HepG2 (cell line): ENCODE data around the gene ABCB6.
A peak's percentile ranks its signal among the peaks of the same experiment; 100 is the strongest.

Source experiments
- ARNT2 ChIP-seq: sonication (generic); formaldehyde crosslinking; IDR thresholded peaks from 2 replicates; pipeline ENCODE4 v1.8.0; 2022; ENCODE audit warnings: mild to moderate bottlenecking, low read depth, missing genetic modification reagents, moderate library complexity
- CHD4 ChIP-seq: fragments of 200-600 bp; sonication (generic); IDR thresholded peaks from 2 replicates; pipeline ENCODE4 v1.7.0; 2017; ENCODE audit warnings: mild to moderate bottlenecking, low read length, borderline replicate concordance
- DPF2 ChIP-seq: sonication (generic); formaldehyde crosslinking; IDR thresholded peaks from 2 replicates; pipeline ENCODE4 v1.4.0; 2020; ENCODE audit warnings: mild to moderate bottlenecking, low read depth, missing genetic modification reagents, borderline replicate concordance
- FOXM1 ChIP-seq: sonication (generic); formaldehyde crosslinking; IDR thresholded peaks from 2 replicates; pipeline ENCODE4 v1.5.0; 2020; ENCODE audit warnings: missing genetic modification reagents
- JUNB ChIP-seq: sonication (generic); formaldehyde crosslinking; IDR thresholded peaks from 2 replicates; pipeline ENCODE4 v1.8.0; 2022; ENCODE audit warnings: missing genetic modification reagents, mild to moderate bottlenecking, borderline replicate concordance
- NR2F2 ChIP-seq: IDR thresholded peaks from 2 replicates; pipeline ENCODE4 v1.6.1; 2012; ENCODE audit warnings: low read depth, inconsistent platforms, borderline replicate concordance
- PHF8 ChIP-seq: sonication (generic); formaldehyde crosslinking; IDR thresholded peaks from 2 replicates; pipeline ENCODE4 v1.5.0; 2020; ENCODE audit warnings: missing genetic modification reagents
- POLR2A ChIP-seq, 2 experiments: IDR thresholded peaks; 2 replicates each; pipeline ENCODE4 v1.6.1; 2011; ENCODE audit warnings: low read depth in 2 of 2, low read length in 2 of 2, mild to moderate bottlenecking in 1 of 2, moderate library complexity in 1 of 2; ENCODE audit not compliant: insufficient read depth in 1 of 2
- SMARCE1 ChIP-seq: fragments of 450-650 bp; IDR thresholded peaks from 2 replicates; pipeline ENCODE4 v1.6.1; 2017; ENCODE audit warnings: borderline replicate concordance
- ZBTB7B ChIP-seq: sonication (generic); formaldehyde crosslinking; IDR thresholded peaks from 2 replicates; pipeline ENCODE4 v1.4.0; 2020; ENCODE audit warnings: missing genetic modification reagents
- ZFP36 ChIP-seq: fragments of 150-350 bp; IDR thresholded peaks from 2 replicates; pipeline ENCODE4 v1.6.1; 2018; ENCODE audit warnings: borderline replicate concordance, low read length, low read depth; ENCODE audit not compliant: partially characterized antibody
- TF ChIP-seq, protein P1 (sequence below): sonication (generic); formaldehyde crosslinking; IDR thresholded peaks from 2 replicates; pipeline ENCODE4 v1.5.0; 2020; ENCODE audit warnings: mild to moderate bottlenecking, missing genetic modification reagents, moderate library complexity

DNA sequence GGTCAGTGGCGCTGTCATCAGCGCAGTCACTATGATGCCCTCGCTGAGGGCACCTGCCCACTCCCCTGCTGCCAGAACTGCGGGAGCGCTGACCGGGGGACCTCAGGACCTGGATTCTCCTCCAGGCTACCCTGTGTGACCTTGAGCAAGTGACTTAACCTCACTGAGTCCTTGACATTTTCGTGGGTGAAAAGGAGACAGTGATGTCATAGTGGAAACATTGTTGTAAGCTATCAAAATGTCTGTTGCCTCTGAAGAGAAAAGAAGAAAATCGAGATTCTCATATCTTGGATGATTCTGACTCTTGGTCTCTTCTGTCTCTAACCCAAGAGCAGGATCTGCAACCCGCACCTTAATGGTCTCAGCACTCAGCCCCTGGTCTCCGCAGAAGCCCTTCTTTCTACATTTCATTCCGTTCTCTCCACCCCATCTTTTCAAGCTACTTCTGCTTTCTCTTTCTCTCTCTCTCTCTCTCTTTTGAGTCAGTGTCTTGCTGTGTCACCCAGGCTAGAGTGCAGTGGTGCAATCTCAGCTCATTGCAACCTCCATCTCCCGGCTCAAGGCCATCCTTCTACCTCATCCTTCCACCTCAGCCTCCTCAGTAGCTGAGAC is 35.9 kb upstream of the ABCB6 start:
- TF ChIP-seq SMARCE1, result no peak
- TF ChIP-seq ZFP36, result no peak
- TF ChIP-seq NR2F2, result no peak
- TF ChIP-seq ARNT2, result no peak
- no peak for TF ChIP-seq PHF8 (CRISPR knock-in tag)
- TF ChIP-seq, protein P1, sequence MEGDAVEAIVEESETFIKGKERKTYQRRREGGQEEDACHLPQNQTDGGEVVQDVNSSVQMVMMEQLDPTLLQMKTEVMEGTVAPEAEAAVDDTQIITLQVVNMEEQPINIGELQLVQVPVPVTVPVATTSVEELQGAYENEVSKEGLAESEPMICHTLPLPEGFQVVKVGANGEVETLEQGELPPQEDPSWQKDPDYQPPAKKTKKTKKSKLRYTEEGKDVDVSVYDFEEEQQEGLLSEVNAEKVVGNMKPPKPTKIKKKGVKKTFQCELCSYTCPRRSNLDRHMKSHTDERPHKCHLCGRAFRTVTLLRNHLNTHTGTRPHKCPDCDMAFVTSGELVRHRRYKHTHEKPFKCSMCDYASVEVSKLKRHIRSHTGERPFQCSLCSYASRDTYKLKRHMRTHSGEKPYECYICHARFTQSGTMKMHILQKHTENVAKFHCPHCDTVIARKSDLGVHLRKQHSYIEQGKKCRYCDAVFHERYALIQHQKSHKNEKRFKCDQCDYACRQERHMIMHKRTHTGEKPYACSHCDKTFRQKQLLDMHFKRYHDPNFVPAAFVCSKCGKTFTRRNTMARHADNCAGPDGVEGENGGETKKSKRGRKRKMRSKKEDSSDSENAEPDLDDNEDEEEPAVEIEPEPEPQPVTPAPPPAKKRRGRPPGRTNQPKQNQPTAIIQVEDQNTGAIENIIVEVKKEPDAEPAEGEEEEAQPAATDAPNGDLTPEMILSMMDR, result peak; percentile 3; the same call in 1 of the 2 replicates
- TF ChIP-seq DPF2, result no peak
- no peak for TF ChIP-seq POLR2A (IDR thresholded peaks at IDR 0.05; ENCODE audit: insufficient read depth in 1 of 2, low read depth in 2 of 2, low read length in 2 of 2)
- TF ChIP-seq FOXM1 (CRISPR knock-in tag), result no peak
- no peak for TF ChIP-seq JUNB (CRISPR knock-in tag)
- TF ChIP-seq ZBTB7B (CRISPR knock-in tag), result no peak
- no peak for TF ChIP-seq CHD4
